ENCODE measurements around the gene A3GALT2.

DNA sequence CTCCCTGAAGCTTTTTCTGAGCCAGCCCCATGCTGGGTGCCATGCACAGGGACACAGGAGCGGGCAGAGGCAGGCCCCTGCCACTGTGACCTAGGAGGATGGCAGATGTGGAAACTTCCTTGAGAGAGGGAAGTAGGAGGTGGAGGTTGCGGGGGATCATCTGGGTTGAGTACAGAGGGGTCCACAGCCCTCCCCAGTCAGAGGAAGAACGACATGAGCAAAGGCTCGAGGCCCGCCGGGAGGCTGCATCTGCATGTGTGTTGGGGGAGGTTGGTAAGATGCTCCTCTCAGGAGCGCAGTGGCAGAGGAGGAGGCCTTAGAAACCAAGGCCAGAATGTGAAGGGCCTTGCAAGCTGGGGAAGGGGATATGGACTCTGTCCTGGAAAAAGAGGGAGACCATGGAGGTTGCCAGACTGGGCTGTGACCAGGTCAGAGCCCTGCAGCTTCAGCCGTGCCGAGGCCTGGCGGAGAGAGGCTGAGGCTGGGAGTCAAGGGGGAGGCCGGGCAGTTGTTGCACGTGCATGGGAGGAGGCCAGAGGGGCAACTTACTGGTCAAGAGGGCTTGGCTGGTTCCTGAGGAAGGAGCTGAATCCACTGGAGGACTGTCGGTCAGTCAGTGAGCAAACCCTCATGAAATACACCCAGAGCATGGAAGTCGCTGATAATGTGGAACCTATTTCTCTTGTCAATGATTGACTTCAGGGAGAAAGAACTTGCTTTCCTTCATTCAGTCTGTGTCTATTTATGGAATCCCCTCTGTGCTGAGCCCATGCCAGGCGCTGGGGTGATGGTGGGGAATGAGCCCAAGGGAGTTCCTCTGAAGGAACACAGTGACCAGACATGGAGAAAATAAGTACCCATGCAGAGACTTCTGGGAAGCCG, 31.7 kb downstream of the A3GALT2 start:
- TF ChIP-seq, protein P1, sequence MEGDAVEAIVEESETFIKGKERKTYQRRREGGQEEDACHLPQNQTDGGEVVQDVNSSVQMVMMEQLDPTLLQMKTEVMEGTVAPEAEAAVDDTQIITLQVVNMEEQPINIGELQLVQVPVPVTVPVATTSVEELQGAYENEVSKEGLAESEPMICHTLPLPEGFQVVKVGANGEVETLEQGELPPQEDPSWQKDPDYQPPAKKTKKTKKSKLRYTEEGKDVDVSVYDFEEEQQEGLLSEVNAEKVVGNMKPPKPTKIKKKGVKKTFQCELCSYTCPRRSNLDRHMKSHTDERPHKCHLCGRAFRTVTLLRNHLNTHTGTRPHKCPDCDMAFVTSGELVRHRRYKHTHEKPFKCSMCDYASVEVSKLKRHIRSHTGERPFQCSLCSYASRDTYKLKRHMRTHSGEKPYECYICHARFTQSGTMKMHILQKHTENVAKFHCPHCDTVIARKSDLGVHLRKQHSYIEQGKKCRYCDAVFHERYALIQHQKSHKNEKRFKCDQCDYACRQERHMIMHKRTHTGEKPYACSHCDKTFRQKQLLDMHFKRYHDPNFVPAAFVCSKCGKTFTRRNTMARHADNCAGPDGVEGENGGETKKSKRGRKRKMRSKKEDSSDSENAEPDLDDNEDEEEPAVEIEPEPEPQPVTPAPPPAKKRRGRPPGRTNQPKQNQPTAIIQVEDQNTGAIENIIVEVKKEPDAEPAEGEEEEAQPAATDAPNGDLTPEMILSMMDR (conservative IDR thresholded peaks at IDR 0.05): no peak
- TF ChIP-seq EZH2 (IDR thresholded peaks at IDR 0.05; ENCODE audit: low read depth): no peak

Data from PC-9 (cell line).